HepG2 (cell line): ENCODE results near the gene WDR82. TPM values are rescaled to one million over a fixed set of nuclear protein-coding genes. Genes with fewer than 3 reads are reported as not detected.

Experiments used
- ARID4A ChIP-seq: sonication (generic); formaldehyde crosslinking; IDR thresholded peaks from 2 replicates; pipeline ENCODE4 v1.5.0; 2020; ENCODE audit warnings: mild to moderate bottlenecking, missing genetic modification reagents, borderline replicate concordance
- CTCF ChIP-seq: sonication (generic); formaldehyde crosslinking; IDR thresholded peaks from 2 replicates; pipeline ENCODE4 v1.5.0; 2020; ENCODE audit warnings: mild to moderate bottlenecking, missing genetic modification reagents, moderate library complexity
- GATAD2A ChIP-seq: IDR thresholded peaks from 2 replicates; pipeline ENCODE4 v1.6.1; 2016
- HNRNPK ChIP-seq: fragments of 200-400 bp; formaldehyde crosslinking; IDR thresholded peaks from 2 replicates; pipeline ENCODE4 v1.6.1; 2018; ENCODE audit warnings: low read length, low read depth, moderate library complexity, mild to moderate bottlenecking; ENCODE audit not compliant: poor library complexity, severe bottlenecking
- HOXA9 ChIP-seq: sonication (generic); formaldehyde crosslinking; IDR thresholded peaks from 2 replicates; pipeline ENCODE4 v1.8.1; 2022; ENCODE audit warnings: missing genetic modification reagents, mild to moderate bottlenecking, moderate library complexity, borderline replicate concordance
- MXD1 ChIP-seq: sonication (generic); formaldehyde crosslinking; IDR thresholded peaks from 2 replicates; pipeline ENCODE4 v1.4.0; 2020; ENCODE audit warnings: mild to moderate bottlenecking, missing genetic modification reagents
- RFXANK ChIP-seq: IDR thresholded peaks from 2 replicates; pipeline ENCODE4 v1.6.1; 2016
- RNF2 ChIP-seq: fragments of 450-650 bp; conservative IDR thresholded peaks from 2 replicates; pipeline ENCODE4 v1.6.1; 2016; ENCODE audit warnings: low read depth
- ZFY ChIP-seq: sonication (generic); formaldehyde crosslinking; IDR thresholded peaks from 2 replicates; pipeline ENCODE4 v1.4.0; 2020; ENCODE audit warnings: missing genetic modification reagents
- ZKSCAN8 ChIP-seq: IDR thresholded peaks from 2 replicates; pipeline ENCODE4 v1.6.1; 2016; ENCODE audit warnings: borderline replicate concordance, missing genetic modification reagents, missing compliant biosample characterization
- ZNF335 ChIP-seq: sonication (generic); formaldehyde crosslinking; IDR thresholded peaks from 2 replicates; pipeline ENCODE4 v1.4.0; 2020; ENCODE audit warnings: missing genetic modification reagents
- ZNF557 ChIP-seq: sonication (generic); formaldehyde crosslinking; IDR thresholded peaks from 2 replicates; pipeline ENCODE4 v1.4.0; 2020; ENCODE audit warnings: missing genetic modification reagents
- polyA plus RNA-seq, 8 experiments: library from polyadenylated mRNA; depleted of rRNA in 3 of 8; stranded (reverse) in 7 of 8; unstranded in 1 of 8; fragments of >200 nt; fragmentation: Illumina TruSeq in 4 of 8; extraction: Trizol in 4 of 8; gene quantifications; 2 replicates each; pipeline versions ENCODE4 v1.2.1 to v1.2.3, GENCODE V29; 2011 to 2016; ENCODE audit warnings: low read depth in 4 of 8, missing spikeins in 1 of 8, mixed read lengths in 1 of 8; ENCODE audit not compliant: insufficient read depth in 1 of 8
- total RNA-seq, 5 experiments: library from RNA; depleted of rRNA; stranded (reverse); fragments of >200 nt; fragmentation: Illumina TruSeq; extraction: Trizol; gene quantifications; 2 replicates each; pipeline ENCODE4 v1.2.3, GENCODE V29; 2016; ENCODE audit warnings: low read depth in 1 of 5
- TF ChIP-seq, protein P1 (sequence below): sonication (generic); formaldehyde crosslinking; IDR thresholded peaks from 2 replicates; pipeline ENCODE4 v1.9.0; 2021; ENCODE audit warnings: missing genetic modification reagents, mild to moderate bottlenecking, borderline replicate concordance
- TF ChIP-seq, protein P2 (sequence below): sonication (generic); formaldehyde crosslinking; IDR thresholded peaks from 2 replicates; pipeline ENCODE4 v1.8.0; 2022; ENCODE audit warnings: mild to moderate bottlenecking, missing genetic modification reagents

Gene WDR82
- total and polyA plus RNA-seq, 2 of the 13 experiments (the other 11 are each of a cell fraction or from before 2014, with no cell fraction given), result 39.1 to 59.5 TPM

- no peak for TF ChIP-seq ZNF557 (CRISPR knock-in tag)
- TF ChIP-seq ZFY (CRISPR knock-in tag), result no peak
- no peak for TF ChIP-seq ZKSCAN8 (CRISPR knock-in tag)
- TF ChIP-seq HOXA9 (CRISPR knock-in tag), result no peak
- TF ChIP-seq, protein P1, sequence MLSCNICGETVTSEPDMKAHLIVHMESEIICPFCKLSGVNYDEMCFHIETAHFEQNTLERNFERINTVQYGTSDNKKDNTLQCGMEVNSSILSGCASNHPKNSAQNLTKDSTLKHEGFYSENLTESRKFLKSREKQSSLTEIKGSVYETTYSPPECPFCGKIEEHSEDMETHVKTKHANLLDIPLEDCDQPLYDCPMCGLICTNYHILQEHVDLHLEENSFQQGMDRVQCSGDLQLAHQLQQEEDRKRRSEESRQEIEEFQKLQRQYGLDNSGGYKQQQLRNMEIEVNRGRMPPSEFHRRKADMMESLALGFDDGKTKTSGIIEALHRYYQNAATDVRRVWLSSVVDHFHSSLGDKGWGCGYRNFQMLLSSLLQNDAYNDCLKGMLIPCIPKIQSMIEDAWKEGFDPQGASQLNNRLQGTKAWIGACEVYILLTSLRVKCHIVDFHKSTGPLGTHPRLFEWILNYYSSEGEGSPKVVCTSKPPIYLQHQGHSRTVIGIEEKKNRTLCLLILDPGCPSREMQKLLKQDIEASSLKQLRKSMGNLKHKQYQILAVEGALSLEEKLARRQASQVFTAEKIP (CRISPR knock-in tag), result no peak
- no peak for TF ChIP-seq RFXANK (CRISPR knock-in tag)
- TF ChIP-seq, protein P2, sequence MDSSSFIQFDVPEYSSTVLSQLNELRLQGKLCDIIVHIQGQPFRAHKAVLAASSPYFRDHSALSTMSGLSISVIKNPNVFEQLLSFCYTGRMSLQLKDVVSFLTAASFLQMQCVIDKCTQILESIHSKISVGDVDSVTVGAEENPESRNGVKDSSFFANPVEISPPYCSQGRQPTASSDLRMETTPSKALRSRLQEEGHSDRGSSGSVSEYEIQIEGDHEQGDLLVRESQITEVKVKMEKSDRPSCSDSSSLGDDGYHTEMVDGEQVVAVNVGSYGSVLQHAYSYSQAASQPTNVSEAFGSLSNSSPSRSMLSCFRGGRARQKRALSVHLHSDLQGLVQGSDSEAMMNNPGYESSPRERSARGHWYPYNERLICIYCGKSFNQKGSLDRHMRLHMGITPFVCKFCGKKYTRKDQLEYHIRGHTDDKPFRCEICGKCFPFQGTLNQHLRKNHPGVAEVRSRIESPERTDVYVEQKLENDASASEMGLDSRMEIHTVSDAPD, result no peak
- peak; percentile 93 for TF ChIP-seq CTCF (CRISPR knock-in tag)
- TF ChIP-seq MXD1 (CRISPR knock-in tag), result 0 out of 2 replicates have a peak, but pooled peaks have one; percentile 2
- TF ChIP-seq RNF2, result no peak
- no peak for TF ChIP-seq HNRNPK
- TF ChIP-seq ZNF335 (CRISPR knock-in tag), result no peak
- TF ChIP-seq ARID4A (CRISPR knock-in tag), result no peak
- TF ChIP-seq GATAD2A (CRISPR knock-in tag), result no peak
Observed at GRCh38 chr3:52291508-52292181, 13.2 kb upstream of the WDR82 start (continued).
